KG1 (cell line): ENCODE results near the gene GDF3.
A peak's percentile ranks its signal among the peaks of the same experiment; 100 is the strongest.
"Not testable (repeated sequence)": the region's sequence is repeated elsewhere in the genome, so short reads cannot be mapped to it uniquely, and the experiment has no call there.

Experiments used
- DNase-seq: peaks from one replicate; lab custom pipeline; 2025; lab: John Stamatoyannopoulos, UW

Gene GDF3

DNA sequence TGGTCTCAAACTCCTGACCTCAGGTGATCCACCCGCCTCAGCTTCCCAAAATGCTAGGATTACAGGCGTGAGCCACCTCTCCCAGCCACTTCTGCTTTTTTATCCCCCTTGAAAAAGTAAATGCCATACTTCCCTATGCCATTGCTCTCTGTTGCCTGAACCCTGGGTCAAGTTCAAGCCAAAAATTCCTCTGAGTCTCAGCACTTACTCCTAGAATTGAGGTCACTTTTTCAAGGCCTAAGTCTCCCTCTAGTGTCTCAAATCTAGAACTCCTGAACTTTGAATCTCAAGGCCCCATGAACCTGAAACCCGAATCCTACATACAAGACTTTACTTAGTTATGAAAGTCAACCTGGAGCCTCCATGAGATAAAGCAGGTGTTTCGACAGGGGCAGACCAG is 28.4 kb downstream of the GDF3 start:
- no peak for DNase-seq

GRCh38 chr12:7666595-7666994 is 29.0 kb downstream of the GDF3 start:
- DNase-seq: no peak

DNA sequence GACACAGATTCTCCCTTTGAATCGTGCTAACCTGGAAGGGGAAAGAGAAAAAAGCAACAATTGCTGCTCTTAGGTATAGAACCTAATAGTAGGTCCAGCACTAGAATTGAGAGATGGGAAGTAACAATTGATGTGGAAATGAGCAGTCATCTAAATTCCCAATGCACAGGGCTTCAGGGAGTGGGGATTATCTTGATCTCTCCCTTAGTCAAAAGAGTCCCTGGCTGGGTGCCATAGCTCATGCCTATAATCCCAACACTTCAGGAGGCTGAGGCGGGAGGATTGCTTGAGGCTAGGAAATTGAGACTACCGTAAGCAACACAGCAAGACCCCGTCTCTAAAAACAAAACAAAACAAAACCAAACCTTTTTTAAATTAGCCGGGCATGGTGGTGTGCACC is 33.8 kb downstream of the GDF3 start:
- no peak for DNase-seq

- no peak for DNase-seq
Measured at GRCh38 chr12:7656121-7656520, 39.5 kb downstream of the GDF3 start.

- no peak for DNase-seq
Measured at GRCh38 chr12:7650091-7650490, 45.5 kb downstream of the GDF3 start.

DNA sequence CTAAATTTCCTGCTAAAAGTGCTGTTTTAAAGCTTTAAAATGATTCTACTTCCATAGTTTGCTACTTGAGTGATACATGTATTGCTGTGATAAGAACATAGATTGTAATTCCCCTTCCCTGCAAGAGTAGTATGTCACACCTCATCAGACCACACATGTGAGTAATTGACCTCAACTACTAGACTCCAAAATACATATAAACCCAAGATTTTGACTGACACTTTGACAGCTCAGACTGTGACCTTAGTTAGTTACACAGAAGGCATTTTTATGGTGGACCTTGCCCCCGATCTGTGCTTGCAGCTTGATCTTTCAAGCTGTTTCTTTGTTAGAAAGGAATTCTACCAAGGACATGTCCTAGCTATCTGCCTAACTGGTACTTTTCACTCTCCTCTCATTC is 48.5 kb downstream of the GDF3 start:
- DNase-seq: no peak

GRCh38 chr12:7646178-7646475 is 49.4 kb downstream of the GDF3 start:
- DNase-seq: no peak

DNA sequence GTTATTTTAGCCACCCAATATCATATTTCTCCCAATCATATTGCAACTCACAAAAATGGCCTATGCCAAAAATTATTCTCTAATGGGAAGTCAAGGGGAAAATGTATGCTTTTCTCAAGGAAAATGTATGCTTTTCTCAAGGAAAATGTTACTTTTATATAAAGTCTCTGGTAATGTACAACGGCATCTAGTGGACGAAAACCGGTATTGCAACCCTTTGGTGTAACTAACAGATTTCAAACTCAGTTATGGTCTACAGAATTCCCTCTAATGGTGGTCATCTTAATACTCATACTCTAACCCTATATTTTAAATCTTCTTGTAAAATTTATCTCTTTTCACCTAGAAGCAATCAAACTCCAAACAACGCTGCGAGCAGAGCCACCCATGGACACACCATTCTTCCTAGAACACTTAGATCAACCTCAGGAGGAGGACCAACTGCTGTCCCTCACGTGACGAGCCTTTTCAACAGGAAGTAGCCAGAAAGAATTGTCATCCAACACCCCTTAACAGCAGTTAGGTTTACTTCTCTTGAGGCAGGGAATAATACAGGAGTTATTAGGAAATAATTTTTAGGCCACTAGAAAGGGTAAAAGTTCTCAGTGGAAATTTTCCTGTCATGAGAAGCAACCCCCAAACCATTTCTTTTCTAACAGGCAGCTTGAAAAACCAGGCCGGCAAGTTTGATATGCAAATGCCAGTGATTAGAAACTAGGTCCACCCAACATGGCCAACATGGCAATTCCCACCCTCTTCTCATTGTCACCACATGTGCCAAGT is 50.0 kb downstream of the GDF3 start:
- peak; percentile 56 for DNase-seq

DNA sequence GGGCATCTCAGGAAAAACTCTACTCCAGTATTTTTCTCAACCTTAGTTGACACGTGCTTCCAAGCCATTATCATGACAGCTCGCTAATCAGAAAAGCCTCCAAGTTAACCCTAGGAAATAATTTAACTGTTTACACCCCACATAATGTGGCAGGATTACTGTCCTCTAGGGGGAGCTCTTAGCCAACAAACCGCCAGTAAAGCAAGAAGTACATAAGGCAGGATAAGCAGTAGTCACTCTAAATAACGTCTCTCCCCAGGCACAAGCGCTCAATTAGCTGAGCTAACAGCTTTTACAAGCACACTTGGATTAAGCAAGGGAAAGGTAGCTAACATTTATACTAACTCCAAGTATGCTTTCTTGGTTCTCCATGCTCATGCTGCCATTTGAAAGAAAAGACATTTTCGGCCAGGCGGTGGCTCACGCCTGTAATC is 52.7 kb downstream of the GDF3 start:
- DNase-seq: no peak

- no peak for DNase-seq
Measured at GRCh38 chr12:7642287-7642686, 53.3 kb downstream of the GDF3 start.

GRCh38 chr12:7640123-7640995 is 55.2 kb downstream of the GDF3 start:
- not testable (repeated sequence) for DNase-seq
